GM20431 (cell line): ENCODE data around the gene NRIP2.

ENCODE experiments used
- in situ Hi-C: fragments of 300-500 bp; cut with MseI, MboI; formaldehyde crosslinking; loops from one replicate; pipeline ENCODE4 v1.15.0; 2020; ENCODE audit warnings: low sequenced_read_pairs; ENCODE audit not compliant: unreplicated experiment

Gene NRIP2

GRCh38 chr12:2853626-2854025 lies 18.8 kb upstream of the NRIP2 start:
- in situ Hi-C loops: no loop called here

GRCh38 chr12:2851931-2852330 lies 17.1 kb upstream of the NRIP2 start:
- in situ Hi-C loops: no loop called here

GRCh38 chr12:2845280-2845679 lies 10.4 kb upstream of the NRIP2 start:
- in situ Hi-C loops: no loop called here

GRCh38 chr12:2844786-2845185 lies 10.0 kb upstream of the NRIP2 start:
- in situ Hi-C loops: no loop called here

GRCh38 chr12:2842948-2843347 lies 8.1 kb upstream of the NRIP2 start:
- in situ Hi-C loops: no loop called here

DNA sequence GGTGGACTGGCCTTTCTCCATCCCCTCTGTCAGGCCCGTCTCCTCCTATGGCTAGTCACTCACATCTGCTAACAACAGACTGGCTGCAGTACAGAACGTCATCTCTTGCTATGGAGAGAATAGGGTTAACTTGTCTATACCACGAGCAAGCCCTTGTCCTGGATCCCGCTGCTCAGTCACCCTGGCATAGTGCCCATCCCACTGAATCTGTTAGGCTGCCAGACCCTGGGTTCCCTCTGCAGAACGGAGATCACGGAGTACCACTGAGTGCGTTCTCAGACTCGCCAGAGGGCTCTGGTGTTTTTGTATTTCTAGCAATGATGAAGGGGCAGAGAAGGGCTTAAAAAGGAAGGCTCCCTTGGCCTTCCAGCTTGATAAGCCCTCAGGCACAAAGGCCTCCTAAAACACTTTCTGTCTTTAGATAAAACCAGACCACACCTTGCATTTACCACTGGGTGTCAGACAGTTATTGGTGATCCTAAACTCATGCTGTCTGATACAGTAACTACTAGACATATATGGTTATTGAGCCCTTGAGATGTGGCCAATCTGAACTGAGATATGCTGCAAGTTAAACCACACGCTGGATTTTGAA lies 6.3 kb upstream of the NRIP2 start:
- in situ Hi-C loops: no loop called here

DNA sequence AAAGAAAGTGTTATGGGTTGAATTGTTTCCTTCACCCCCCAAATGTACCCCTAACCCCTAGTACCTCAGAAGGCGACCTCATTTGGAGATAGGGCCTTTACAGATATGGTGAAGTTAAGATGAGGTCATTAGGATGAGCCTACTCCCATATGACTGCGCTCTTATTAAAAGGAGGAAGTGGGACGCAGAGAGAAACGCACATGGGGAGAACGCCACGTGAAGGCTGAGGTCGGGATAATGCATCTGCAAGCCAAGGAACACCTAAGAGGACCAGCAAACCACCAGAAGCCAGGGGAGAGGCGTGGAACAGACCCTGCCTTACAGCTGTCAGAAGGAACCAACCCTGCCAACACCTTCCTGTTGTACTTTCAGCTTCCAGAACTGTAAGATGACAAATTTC lies 1.7 kb upstream of the NRIP2 start:
- in situ Hi-C loops: no loop called here

- in situ Hi-C loops: no loop called here
These were observed 1.0 kb upstream of the NRIP2 start for GRCh38 chr12:2835691-2836403.

DNA sequence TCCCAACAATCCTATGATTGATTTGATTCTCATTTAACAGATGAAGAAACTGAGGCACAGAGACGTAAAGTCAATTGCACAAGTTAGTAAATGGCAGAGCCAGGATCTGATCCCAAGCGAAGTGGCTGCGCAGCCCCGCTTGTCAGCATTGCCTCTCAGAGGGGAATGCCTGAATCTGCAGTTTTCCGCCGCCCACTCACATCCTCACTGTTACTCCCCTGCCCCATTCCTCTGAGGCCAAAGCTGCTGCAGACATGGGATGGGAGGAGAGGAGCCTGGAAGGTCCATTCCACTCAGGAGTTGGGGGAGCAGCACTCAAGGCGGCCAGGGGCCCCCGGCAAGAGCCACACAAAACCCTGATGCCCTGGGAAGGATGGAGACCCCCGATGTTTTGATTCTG lies 1.0 kb downstream of the NRIP2 start:
- in situ Hi-C loops: no loop called here

- in situ Hi-C loops: no loop called here
These were observed 1.5 kb downstream of the NRIP2 start for GRCh38 chr12:2833327-2833726.

- in situ Hi-C loops: no loop called here
These were observed 2.2 kb downstream of the NRIP2 start for GRCh38 chr12:2832550-2833127.

DNA sequence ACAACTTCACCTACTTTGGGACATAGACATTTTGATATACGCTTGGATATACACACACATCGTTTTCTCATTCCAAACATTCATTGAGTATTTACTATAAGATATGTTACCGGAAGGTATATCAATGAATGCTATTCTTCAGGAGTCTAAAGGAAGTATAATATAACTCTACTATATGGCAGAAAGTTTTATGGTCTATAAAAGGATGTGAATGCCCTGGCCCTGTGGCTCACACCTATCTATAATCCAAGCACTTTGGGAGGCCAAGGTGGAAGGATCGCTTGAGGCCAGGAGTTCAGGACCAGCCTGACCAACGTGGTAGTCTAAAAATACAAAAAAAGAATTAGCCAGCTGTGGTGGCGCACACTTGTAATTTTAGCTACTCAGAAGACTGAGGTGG lies 5.6 kb downstream of the NRIP2 start:
- in situ Hi-C loops: no loop called here

- in situ Hi-C loops: no loop called here
These were observed 7.9 kb downstream of the NRIP2 start for GRCh38 chr12:2826721-2827515.

DNA sequence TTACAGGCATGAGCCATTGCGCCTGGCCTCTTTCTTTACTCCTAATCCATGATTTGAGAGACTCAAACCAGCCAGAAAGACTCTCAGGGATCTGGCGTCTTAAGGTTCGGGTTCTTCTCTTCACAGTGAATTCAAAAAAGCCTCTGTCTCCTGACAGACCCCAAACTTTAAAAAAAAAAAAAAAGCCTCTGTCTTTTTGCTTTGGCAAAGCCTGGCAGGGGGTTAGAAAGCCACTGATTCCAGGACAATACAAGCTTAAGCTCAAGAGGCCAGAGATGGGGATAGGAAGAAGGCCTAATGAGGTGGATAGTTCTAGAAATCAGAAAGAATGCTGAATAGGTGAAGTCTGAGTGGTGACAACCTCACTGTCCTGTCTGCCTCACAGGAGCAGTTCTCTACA lies 8.8 kb downstream of the NRIP2 start:
- in situ Hi-C loops: no loop called here

GRCh38 chr12:2825132-2825531 lies 9.7 kb downstream of the NRIP2 start:
- in situ Hi-C loops: no loop called here

- in situ Hi-C loops: no loop called here
These were observed 10.3 kb downstream of the NRIP2 start for GRCh38 chr12:2824541-2824940.

DNA sequence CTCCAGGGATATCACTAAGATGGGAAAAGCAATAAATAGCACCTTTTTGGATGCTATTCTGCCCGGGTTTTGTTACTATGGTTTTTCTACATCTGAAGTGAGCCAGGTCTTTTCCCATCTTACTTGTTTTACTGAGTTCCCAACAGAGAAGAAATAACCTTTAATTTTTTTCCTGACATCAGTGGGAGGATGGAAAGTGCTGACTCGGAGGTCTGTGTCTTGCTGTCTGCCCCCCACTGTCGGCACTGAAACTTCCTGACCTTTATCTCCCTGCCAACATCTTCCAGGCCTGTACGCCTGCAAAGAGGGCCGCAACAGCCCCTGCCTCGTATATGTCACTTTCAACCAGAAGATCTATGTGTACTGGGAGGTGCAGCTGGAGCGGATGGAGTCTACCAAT lies 11.4 kb downstream of the NRIP2 start:
- in situ Hi-C loops: no loop called here

GRCh38 chr12:2820432-2820831 lies 14.4 kb downstream of the NRIP2 start:
- in situ Hi-C loops: no loop called here

DNA sequence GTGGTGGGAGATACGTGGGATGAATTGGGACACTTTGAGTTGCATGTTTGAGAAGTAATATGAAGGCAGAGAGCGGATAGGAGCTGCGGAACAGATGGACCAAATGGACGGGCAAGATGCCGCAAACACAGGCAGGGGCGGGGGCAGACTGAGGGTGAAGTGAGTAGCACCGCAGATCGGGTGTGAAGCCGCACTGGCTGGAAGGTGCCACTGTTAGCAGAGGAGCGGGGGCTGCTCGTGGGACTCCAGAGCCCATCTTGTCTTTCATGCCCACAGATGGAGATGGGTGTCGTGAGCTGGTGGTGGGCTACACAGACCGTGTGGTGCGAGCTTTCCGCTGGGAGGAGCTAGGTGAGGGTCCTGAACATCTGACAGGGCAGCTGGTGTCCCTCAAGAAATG lies 15.0 kb downstream of the NRIP2 start:
- in situ Hi-C loops: no loop called here

DNA sequence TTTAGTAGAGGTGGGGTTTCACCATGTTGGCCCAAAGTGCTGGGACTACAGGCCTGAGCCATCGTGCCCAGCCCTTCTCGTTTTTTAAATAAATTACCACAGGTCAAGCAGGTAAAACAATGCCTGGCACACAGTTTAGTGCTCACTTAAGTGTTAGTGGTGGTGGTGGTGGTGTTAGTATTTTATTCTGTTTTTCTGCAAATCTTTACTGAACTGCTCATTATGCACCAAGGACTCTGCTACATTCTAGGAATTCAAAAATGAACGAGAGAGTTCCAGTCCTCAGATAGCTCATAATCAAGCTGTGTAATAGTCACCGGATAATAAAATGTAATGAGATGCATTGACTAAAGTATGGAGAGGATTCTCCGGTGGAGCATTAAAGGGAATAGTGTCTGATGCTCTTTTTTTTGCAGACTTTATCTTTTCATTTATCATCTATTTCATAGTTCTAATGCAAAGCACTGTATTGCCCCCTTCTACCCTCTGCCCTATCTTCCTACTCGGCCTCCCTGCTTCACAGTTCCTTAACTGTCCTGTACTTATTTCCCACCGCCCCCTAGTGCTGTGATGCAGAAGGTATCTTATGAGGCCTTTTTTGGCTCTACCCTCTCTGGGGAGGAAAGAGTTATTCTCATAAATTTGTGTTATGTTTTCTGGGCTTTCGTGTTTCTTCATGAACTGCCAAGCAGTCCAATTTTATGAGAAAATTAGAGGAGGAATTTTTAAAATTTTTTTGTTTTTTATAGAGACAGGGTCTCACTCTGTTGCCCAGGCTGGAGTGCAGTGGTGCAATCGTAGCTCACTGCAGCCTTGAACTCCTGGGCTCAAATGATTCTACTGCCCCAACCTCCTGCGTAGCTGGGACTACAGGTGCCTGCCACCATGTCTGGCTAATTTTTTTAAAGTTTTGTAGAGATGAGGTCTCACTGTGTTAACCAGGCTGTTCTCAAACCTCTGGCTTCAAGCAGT lies 21.3 kb downstream of the NRIP2 start:
- in situ Hi-C loops: no loop called here
